ENCODE results near the gene HDAC4.

HDAC4 gene

GRCh38 chr2:239192975-239193374, 207.8 kb downstream of the HDAC4 start:
- H3K9me3 ChIP-seq (ENCODE audit: control insufficient read depth, insufficient read depth, low read depth, low read length) = no peaks in the 10 kb centered on the region
- ChIA-PET CTCF (no interaction called here), POLR2A (no interaction called here)
- H3K4me1 ChIP-seq (ENCODE audit: control insufficient read depth, insufficient read depth, low read length) = no peaks in the 10 kb centered on the region
- no peak overlapping the region for H3K27ac ChIP-seq (ENCODE audit: extremely low read depth, low read depth, low read length)
- H3K36me3 ChIP-seq (ENCODE audit: control insufficient read depth in 2 of 2, insufficient read depth in 1 of 2, low read length in 2 of 2) = peaks cover 0 to 15% of the 10 kb centered on the region in 2 experiments; a peak in 1 of 3 replicates
- no peak overlapping the region for H3K4me3 ChIP-seq (ENCODE audit: low read depth, low read length)
- no peak for TF ChIP-seq ZNF544 (tag by site-specific recombination; IDR thresholded peaks at IDR 0.05)
- TF ChIP-seq ZNF510 (tag by site-specific recombination; IDR thresholded peaks at IDR 0.05; ENCODE audit: insufficient replicate concordance) = no peak
- no peak for TF ChIP-seq ZNF529 (tag by site-specific recombination; IDR thresholded peaks at IDR 0.05; ENCODE audit: insufficient replicate concordance)
- no peak for TF ChIP-seq ZNF10 (tag by site-specific recombination; IDR thresholded peaks at IDR 0.05)
- TF ChIP-seq ZNF791 (tag by site-specific recombination; IDR thresholded peaks at IDR 0.05) = no peak
- no peak for TF ChIP-seq ZNF580 (tag by site-specific recombination; IDR thresholded peaks at IDR 0.05)
- no peak for TF ChIP-seq HOXD13 (CRISPR knock-in tag; IDR thresholded peaks at IDR 0.05; ENCODE audit: borderline replicate concordance)
- no peak for TF ChIP-seq ZEB2 (tag by site-specific recombination; IDR thresholded peaks at IDR 0.05)
- TF ChIP-seq ZNF175 (tag by site-specific recombination; IDR thresholded peaks at IDR 0.05) = no peak
- no peak for TF ChIP-seq ZNF350 (tag by site-specific recombination; IDR thresholded peaks at IDR 0.05)
- no peak for TF ChIP-seq ZNF354C (tag by site-specific recombination; IDR thresholded peaks at IDR 0.05; ENCODE audit: borderline replicate concordance, low read depth)
- no peak for TF ChIP-seq YY1 (tag by site-specific recombination; IDR thresholded peaks at IDR 0.05)
- TF ChIP-seq ZNF704 (tag by site-specific recombination; IDR thresholded peaks at IDR 0.05) = no peak
- no peak for TF ChIP-seq ZNF362 (tag by site-specific recombination; IDR thresholded peaks at IDR 0.05)
- TF ChIP-seq ZNF416 (tag by site-specific recombination; IDR thresholded peaks at IDR 0.05) = no peak
- TF ChIP-seq RBAK (tag by site-specific recombination; IDR thresholded peaks at IDR 0.05) = no peak

- CTCF ChIA-PET = no interaction called here
- POLR2A ChIA-PET = no interaction called here
- H3K27ac ChIP-seq (ENCODE audit: extremely low read depth, low read depth, low read length) = no peak overlapping the region
- H3K9me3 ChIP-seq (ENCODE audit: control insufficient read depth, insufficient read depth, low read depth, low read length) = no peaks in the 10 kb centered on the region
- H3K4me1 ChIP-seq (ENCODE audit: control insufficient read depth, insufficient read depth, low read length) = no peaks in the 10 kb centered on the region
- H3K4me3 ChIP-seq (ENCODE audit: low read depth, low read length) = no peak overlapping the region
- no peak for TF ChIP-seq ZNF423 (tag by site-specific recombination; IDR thresholded peaks at IDR 0.05)
- no peak for TF ChIP-seq ZNF514 (tag by site-specific recombination; IDR thresholded peaks at IDR 0.05)
- TF ChIP-seq ZNF112 (tag by site-specific recombination; IDR thresholded peaks at IDR 0.05) = no peak
- TF ChIP-seq ZNF175 (tag by site-specific recombination; IDR thresholded peaks at IDR 0.05) = no peak
- TF ChIP-seq ZNF350 (tag by site-specific recombination; IDR thresholded peaks at IDR 0.05) = no peak
- TF ChIP-seq ZNF837 (tag by site-specific recombination; IDR thresholded peaks at IDR 0.05) = no peak
- no peak for TF ChIP-seq ZNF843 (tag by site-specific recombination; IDR thresholded peaks at IDR 0.05)
- H3K36me3 ChIP-seq (ENCODE audit: control insufficient read depth in 2 of 2, insufficient read depth in 1 of 2, low read length in 2 of 2) = peaks cover 0 to 15% of the 10 kb centered on the region in 2 experiments; a peak in 1 of 3 replicates
These were observed 208.4 kb downstream of the HDAC4 start for GRCh38 chr2:239192456-239192855.
